Measurements from ENCODE around the gene CFLAR. TPM values are rescaled to one million over a fixed set of nuclear protein-coding genes. Genes with fewer than 3 reads are reported as not detected.

The CFLAR gene
- total and polyA plus RNA-seq, 2 of the 13 experiments (the other 11 are each of a cell fraction or from before 2014, with no cell fraction given) = 43.8 to 92.1 TPM

GRCh38 chr2:201204655-201205514 lies 88.9 kb downstream of the CFLAR start (continued):
- TF ChIP-seq GPBP1L1 (CRISPR knock-in tag; IDR thresholded peaks at IDR 0.05) (no peak), ZNF564 (CRISPR knock-in tag; IDR thresholded peaks at IDR 0.05) (no peak), PRPF4 (IDR thresholded peaks at IDR 0.05; ENCODE audit: low read depth, low read length, poor library complexity, severe bottlenecking) (no peak), ZNF232 (CRISPR knock-in tag; IDR thresholded peaks at IDR 0.05; ENCODE audit: borderline replicate concordance) (no peak; the same call in 1 of the 2 replicates), ZNF589 (CRISPR knock-in tag; conservative IDR thresholded peaks at IDR 0.05) (no peak), RBFOX2 (IDR thresholded peaks at IDR 0.05; ENCODE audit: low read depth, low read length) (peak; percentile 76), DMAP1 (CRISPR knock-in tag; IDR thresholded peaks at IDR 0.05) (no peak; the same call in none of the 2 replicates), GATA4 (IDR thresholded peaks at IDR 0.05; ENCODE audit: borderline replicate concordance, low read depth) (peak; percentile 18; the same call in 1 of the 2 replicates), U2AF1 (optimal IDR thresholded peaks at IDR 0.05; ENCODE audit: low read depth, low read length) (no peak), ZMAT3 (CRISPR knock-in tag; conservative IDR thresholded peaks at IDR 0.05) (no peak; the same call in 1 of the 2 replicates), NFE2 (CRISPR knock-in tag; IDR thresholded peaks at IDR 0.05) (no peak), ISL2 (CRISPR knock-in tag; IDR thresholded peaks at IDR 0.05) (peak; percentile 72), ZNF510 (CRISPR knock-in tag; IDR thresholded peaks at IDR 0.05; ENCODE audit: low read depth) (no peak; the same call in 1 of the 2 replicates), PHF20 (CRISPR knock-in tag; IDR thresholded peaks at IDR 0.05) (peak; percentile 67), ZNF770 (CRISPR knock-in tag; IDR thresholded peaks at IDR 0.05) (no peak), SATB2 (CRISPR knock-in tag; IDR thresholded peaks at IDR 0.05) (0 out of 2 replicates have a peak, but pooled peaks have one; percentile 31), ZNF841 (CRISPR knock-in tag; IDR thresholded peaks at IDR 0.05; ENCODE audit: borderline replicate concordance) (no peak), ZBTB49 (CRISPR knock-in tag; IDR thresholded peaks at IDR 0.05; ENCODE audit: borderline replicate concordance) (no peak), SIX1 (CRISPR knock-in tag; IDR thresholded peaks at IDR 0.05; ENCODE audit: borderline replicate concordance) (peak; percentile 43; the same call in 1 of the 2 replicates), ZNF143 (CRISPR knock-in tag; IDR thresholded peaks at IDR 0.05) (no peak; the same call in 1 of the 2 replicates), KAT7 (CRISPR knock-in tag; IDR thresholded peaks at IDR 0.05; ENCODE audit: borderline replicate concordance) (peak; percentile 69; the same call in 1 of the 2 replicates), ADNP (CRISPR knock-in tag; IDR thresholded peaks at IDR 0.05) (peak; percentile 85; the same call in 1 of the 2 replicates), ZNF20 (CRISPR knock-in tag; IDR thresholded peaks at IDR 0.05) (no peak), SMAD3 (CRISPR knock-in tag; IDR thresholded peaks at IDR 0.05) (peak; percentile 65; the same call in 1 of the 2 replicates), HNF4G (IDR thresholded peaks at IDR 0.05; ENCODE audit: borderline replicate concordance, low read depth, low read length) (peak; percentile 22; the same call in 1 of the 2 replicates), HNF4G (CRISPR knock-in tag; IDR thresholded peaks at IDR 0.05; ENCODE audit: borderline replicate concordance, low read depth) (peak; percentile 76; the same call in 1 of the 2 replicates)
